Kidney epithelial cell (primary cell): ENCODE data around the gene NCKAP5. TPM values are rescaled to one million over a fixed set of nuclear protein-coding genes. Genes with fewer than 3 reads are reported as not detected.

Experiments used
- DNase-seq: peaks from one replicate; pipeline ENCODE4 v3.0.0-alpha.2; 2010; ENCODE audit warnings: low read depth
- H3K27me3 ChIP-seq: 2 replicates; pipeline ENCODE4 v1.6.0; 2011; ENCODE audit warnings: low read length; ENCODE audit not compliant: control insufficient read depth, insufficient read depth
- H3K36me3 ChIP-seq: 2 replicates; pipeline ENCODE4 v1.5.1; 2011; ENCODE audit warnings: low read length; ENCODE audit not compliant: control insufficient read depth, insufficient read depth
- H3K4me3 ChIP-seq: 2 replicates; pipeline ENCODE4 v1.5.1; 2011; ENCODE audit warnings: low read depth, mild to moderate bottlenecking, control low read depth, low read length
- total RNA-seq: library from RNA; depleted of rRNA; stranded (reverse); fragments of >200 nt; gene quantifications from 2 replicates; pipeline ENCODE4 v1.2.3, GENCODE V29; 2015
- TF ChIP-seq, protein P1 (sequence below): IDR thresholded peaks from 2 replicates; pipeline ENCODE4 v1.5.1; 2011; ENCODE audit warnings: mild to moderate bottlenecking, moderate library complexity, low read length, control low read depth, inconsistent platforms; ENCODE audit not compliant: insufficient read depth, poor library complexity, severe bottlenecking

Gene NCKAP5
- total RNA-seq, 1 donor from 2014 or later = 0.33 TPM

- no peak for DNase-seq
- Histone ChIP-seq H3K27me3 (no peaks in the 10 kb centered on the region), H3K36me3 (no peaks in the 10 kb centered on the region), H3K4me3 (no peak overlapping the region)
- TF ChIP-seq, protein P1, sequence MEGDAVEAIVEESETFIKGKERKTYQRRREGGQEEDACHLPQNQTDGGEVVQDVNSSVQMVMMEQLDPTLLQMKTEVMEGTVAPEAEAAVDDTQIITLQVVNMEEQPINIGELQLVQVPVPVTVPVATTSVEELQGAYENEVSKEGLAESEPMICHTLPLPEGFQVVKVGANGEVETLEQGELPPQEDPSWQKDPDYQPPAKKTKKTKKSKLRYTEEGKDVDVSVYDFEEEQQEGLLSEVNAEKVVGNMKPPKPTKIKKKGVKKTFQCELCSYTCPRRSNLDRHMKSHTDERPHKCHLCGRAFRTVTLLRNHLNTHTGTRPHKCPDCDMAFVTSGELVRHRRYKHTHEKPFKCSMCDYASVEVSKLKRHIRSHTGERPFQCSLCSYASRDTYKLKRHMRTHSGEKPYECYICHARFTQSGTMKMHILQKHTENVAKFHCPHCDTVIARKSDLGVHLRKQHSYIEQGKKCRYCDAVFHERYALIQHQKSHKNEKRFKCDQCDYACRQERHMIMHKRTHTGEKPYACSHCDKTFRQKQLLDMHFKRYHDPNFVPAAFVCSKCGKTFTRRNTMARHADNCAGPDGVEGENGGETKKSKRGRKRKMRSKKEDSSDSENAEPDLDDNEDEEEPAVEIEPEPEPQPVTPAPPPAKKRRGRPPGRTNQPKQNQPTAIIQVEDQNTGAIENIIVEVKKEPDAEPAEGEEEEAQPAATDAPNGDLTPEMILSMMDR = no peak
Measured at GRCh38 chr2:133541797-133542196, 26.5 kb downstream of the NCKAP5 start.

- DNase-seq = no peak
- Histone ChIP-seq H3K4me3 (no peak overlapping the region), H3K27me3 (no peaks in the 10 kb centered on the region), H3K36me3 (no peaks in the 10 kb centered on the region)
- TF ChIP-seq, protein P1 = no peak
Measured at GRCh38 chr2:133541376-133541775, 26.9 kb downstream of the NCKAP5 start.

DNA sequence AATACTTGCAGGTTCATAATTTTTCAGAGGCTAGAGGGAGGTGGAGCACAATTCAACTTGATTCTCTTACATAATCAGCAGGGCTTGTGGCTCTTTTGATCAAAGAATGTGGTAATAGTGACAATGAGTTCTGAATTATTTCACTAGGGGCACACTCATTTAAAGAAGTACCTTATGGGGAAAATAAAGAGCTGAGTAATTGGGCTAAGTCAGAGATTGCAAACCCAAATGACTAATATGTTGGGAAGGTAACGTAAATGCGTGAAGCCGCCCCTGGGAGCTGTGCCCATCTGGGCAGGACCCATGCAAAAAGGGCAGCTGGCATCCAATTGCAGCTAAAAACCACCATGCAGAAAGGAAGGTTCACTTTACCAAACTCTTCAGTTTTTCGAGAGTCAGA is 35.3 kb downstream of the NCKAP5 start:
- H3K4me3 ChIP-seq = no peak overlapping the region
- DNase-seq = no peak
- no peaks in the 10 kb centered on the region for H3K36me3 ChIP-seq
- H3K27me3 ChIP-seq = no peaks in the 10 kb centered on the region
- TF ChIP-seq, protein P1 = no peak

- TF ChIP-seq, protein P1 = no peak
- DNase-seq = no peak
- no peaks in the 10 kb centered on the region for H3K27me3 ChIP-seq
- no peak overlapping the region for H3K4me3 ChIP-seq
- H3K36me3 ChIP-seq = no peaks in the 10 kb centered on the region
Measured at GRCh38 chr2:133531382-133531781, 36.9 kb downstream of the NCKAP5 start.

GRCh38 chr2:133530645-133531044 is 37.6 kb downstream of the NCKAP5 start:
- Histone ChIP-seq H3K27me3 (no peaks in the 10 kb centered on the region), H3K36me3 (no peaks in the 10 kb centered on the region), H3K4me3 (no peak overlapping the region)
- DNase-seq = no peak
- TF ChIP-seq, protein P1 = no peak

GRCh38 chr2:133526530-133527300 is 41.5 kb downstream of the NCKAP5 start:
- H3K36me3 ChIP-seq = no peaks in the 10 kb centered on the region
- TF ChIP-seq, protein P1 = no peak
- no peak for DNase-seq
- no peak overlapping the region for H3K4me3 ChIP-seq
- no peaks in the 10 kb centered on the region for H3K27me3 ChIP-seq
